ENCODE results near the gene PTPRJ.

The PTPRJ gene

DNA sequence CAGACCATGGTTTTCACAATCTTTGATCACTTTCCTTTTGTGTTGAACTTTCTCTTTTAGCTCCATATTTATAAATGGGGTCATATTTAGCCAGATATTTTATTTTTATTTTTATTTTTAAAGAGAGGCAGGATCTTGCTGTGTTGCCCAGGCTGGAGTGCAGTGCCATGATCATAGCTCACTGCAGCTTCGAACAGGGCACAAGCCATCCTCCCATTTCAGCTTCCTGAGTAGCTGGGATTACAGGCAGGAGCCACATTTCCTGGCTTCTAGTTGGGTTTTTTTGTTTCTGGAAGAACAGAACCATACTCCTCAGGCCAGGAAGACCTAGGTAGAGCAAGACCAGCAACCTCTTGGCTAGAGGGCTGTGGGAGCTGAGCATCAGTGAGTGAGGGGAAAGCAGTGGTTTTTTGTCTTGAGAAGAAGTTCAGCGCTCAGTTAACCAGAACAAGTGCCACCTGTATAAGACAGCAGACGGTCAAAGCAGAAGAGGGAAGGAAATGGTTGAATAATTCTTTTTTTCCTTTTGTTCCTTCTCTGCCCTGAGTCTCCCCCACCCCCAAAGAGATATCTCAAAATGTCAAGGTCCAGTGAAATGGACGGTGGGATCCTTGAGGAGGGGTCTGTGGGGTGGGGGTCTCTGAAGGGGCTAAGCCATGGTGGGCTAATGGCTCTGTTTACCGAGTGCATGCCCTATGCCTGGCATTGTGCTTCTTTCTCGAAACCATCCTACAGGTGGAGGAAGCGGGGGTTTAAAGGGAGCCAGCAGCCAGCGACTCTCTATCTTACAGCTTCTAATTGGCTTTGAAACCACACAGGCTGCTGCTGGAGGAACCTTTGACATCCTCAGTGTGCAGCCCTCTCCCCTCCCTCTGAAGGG, 63.0 kb downstream of the PTPRJ start:
- no peak for DNase-seq

DNA sequence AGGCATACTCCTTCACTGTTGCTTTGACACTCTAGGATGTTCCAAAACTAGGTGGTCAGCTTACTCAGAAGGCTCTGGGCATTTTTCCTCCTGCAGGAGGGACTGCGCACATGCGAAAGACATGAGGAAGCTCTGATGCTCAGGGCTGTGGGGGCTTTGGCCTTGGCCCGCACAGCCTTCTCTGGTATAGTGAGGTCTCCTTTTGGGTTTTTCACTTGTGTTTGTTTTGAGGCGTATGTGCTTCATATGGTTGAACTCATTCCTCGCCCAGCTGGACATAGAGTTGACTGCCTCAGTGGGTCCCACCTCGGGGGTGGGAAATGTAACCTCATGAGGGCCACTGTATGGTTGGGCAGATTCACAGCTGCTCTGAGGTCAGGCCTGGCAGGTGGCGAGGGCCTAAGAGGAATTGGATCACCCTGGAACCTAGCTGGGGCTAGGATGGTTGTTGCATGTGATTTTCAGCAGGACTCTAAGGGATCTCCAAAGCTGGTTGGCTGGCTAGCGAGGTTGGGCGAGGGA, 63.7 kb downstream of the PTPRJ start:
- no peak for DNase-seq

DNA sequence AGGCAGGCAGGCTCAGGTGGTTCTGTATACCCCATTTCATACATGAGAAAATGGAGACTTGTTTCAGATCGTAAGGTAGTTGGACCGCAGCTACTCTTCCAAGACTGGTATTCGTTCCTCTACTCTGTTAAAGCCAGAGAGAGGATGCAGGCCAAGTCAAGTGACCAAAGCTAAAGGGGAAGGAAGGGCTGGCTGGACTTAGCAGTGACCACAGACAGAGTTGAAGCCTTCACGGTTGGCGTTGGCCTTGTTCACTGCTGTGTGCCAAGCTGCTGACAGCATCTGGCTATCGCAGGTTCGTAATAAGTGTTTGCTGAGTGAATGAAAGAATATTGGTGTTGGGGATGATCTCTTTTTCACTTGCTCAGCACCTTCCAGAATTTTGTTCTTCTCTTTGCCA, 64.2 kb downstream of the PTPRJ start:
- DNase-seq: no peak

DNA sequence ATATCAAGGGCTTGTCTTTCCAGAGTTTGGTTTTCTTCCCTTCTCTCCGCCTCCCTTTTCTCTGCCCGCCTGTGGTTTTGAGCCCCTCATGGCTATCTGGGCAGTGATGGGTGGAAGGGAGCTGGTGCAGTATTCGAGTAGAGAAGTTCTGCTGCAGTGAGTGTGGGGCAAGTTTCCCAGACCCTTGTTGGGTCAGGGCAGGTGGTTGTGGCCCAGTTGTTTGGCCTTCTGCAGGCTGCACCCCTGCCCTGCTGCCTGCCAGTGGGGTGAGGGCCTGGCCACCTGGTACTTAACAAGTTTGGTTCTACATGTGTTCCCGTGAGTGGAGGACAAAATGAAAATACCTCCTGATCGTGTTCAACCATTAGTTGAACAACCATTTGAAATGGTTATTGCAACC, 65.2 kb downstream of the PTPRJ start:
- DNase-seq: no peak

DNA sequence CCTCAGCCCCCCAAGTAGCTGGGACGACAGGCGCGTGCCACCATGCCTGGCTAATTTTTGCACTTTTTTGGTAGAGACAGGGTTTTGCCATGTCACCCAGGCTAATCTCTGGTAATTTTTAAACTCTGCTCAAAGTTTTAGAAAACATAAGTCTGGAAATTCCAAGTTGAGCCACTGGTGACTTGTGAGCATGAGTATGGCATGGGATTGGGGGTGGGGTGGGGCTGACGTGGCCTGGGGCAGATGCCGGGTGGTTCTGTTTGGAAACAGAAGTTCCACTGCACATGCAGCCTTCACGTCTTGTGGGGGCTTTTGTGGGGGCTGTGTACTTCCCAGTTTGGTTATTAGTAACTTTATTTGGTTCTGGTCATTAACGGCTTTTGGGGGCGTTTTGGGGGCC, 67.3 kb downstream of the PTPRJ start:
- no peak for DNase-seq

DNA sequence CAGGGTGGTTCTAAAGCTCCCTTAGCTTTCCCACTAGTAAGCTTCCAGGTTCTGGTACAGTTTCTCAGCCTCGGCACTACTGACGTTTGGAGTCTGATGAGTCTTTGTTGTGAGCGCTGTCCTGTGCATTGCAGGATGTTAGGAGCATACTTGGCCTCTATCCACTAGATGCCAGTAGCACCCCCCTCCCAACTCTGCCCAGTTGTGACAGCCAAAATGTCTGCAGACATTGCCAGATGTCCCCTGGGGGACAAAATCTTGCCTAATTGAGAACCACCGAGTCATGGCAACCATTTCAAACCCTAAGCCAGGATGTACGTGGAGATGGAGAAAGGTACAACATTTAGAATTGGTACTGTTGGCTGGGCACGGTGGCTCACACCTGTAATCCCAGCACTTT, 68.7 kb downstream of the PTPRJ start:
- DNase-seq: no peak

DNA sequence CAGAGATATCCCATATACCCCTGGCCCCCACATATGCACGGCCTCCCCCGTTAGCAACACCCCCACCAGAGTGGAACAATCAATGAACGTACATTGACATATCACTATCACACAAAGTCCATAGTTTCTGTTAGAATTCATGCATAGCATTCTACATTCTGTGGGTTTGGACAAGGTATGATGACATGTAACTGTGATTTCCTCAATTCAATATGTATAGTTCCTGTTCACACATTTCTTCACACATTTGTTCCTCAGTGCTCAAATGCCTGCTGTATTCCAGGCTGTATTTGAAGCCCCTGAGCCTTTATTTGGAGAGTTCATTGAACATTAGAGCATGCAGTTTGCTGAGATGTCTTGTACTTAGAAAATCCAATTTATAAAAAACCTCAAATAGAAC, 69.9 kb downstream of the PTPRJ start:
- DNase-seq: no peak

DNA sequence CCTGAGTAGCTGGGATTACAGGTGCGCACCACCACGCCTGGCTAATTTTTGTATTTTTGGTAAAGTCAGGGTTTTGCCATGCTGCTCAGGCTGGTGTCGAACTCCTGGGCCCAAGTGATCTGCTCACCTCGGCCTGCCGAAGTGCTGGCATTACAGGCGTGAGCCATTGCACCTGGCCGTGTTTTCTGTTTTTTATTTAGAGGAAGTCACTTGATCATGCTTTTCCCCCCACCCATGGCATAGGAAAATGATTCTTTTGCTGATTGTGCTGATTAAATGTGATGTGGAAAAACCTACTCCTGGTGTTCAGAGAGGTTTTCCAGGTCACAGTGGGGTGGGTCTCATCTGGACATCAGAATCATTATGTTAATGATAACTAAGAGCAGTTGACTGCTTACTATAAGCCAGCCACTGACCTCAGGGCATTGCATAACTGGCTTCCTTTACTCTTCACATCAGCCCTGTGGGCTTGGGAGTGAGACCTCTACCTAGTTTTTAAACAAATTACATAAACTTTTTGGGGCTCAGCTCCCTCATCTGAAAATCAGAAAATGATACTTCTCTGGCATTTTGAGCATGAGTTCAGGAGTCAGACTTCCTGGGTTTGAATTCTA, 71.0 kb downstream of the PTPRJ start:
- no peak for DNase-seq

DNA sequence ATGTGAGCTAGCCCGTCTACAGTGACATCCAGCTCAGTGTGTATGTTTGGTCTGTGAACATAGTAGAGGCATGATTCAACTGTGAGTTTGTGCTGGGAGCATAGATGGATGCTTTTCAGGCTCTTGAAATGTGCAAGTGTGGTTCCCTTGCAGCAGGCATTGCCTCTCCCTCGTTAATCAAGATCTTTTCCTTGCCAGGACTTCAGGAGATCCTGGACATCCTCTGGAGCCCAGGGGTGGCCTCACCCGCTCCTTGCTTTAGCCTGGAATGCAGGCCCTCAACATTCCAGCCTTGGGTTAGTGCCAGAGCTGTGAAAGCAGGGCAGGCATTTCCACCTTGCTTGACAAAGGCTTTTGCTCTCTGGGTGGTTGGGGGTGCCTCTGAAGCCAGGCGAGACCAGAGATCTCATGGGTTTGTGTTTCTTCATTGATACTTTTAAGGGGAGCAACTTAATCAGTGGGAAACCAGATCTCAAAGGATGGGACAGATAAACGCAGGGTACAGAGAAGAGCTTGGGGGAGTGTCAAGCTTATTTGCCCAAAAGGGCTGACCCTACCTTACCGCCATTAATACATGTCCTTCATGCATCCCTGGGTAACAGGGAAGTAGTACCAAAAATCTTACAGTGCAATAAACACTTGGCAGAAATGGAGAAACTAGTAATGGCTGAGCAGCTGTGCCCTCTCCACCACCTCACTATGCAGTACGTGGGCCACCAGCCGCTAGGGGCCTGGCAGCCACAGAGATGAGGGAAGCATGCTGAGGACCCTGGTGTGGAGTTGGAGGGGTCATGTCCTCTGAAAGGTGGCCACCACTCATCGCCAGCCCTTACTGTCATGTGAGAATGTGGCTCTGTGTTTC, 72.1 kb downstream of the PTPRJ start:
- DNase-seq: no peak

DNA sequence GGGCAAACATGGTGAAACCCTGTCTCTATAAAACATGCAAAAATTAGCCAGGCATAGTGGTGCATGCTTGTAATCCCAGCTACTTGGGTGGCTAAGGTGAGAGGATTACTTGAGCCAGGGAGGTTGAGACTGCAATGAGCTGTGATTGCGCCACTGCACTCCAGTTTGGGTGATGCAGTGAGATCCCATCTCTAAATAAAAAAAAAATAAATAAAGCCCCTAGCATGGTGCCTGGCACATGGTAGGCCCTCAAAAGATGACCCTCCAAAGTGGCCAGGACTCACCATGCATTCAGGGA, 74.6 kb downstream of the PTPRJ start:
- no peak for DNase-seq

DNA sequence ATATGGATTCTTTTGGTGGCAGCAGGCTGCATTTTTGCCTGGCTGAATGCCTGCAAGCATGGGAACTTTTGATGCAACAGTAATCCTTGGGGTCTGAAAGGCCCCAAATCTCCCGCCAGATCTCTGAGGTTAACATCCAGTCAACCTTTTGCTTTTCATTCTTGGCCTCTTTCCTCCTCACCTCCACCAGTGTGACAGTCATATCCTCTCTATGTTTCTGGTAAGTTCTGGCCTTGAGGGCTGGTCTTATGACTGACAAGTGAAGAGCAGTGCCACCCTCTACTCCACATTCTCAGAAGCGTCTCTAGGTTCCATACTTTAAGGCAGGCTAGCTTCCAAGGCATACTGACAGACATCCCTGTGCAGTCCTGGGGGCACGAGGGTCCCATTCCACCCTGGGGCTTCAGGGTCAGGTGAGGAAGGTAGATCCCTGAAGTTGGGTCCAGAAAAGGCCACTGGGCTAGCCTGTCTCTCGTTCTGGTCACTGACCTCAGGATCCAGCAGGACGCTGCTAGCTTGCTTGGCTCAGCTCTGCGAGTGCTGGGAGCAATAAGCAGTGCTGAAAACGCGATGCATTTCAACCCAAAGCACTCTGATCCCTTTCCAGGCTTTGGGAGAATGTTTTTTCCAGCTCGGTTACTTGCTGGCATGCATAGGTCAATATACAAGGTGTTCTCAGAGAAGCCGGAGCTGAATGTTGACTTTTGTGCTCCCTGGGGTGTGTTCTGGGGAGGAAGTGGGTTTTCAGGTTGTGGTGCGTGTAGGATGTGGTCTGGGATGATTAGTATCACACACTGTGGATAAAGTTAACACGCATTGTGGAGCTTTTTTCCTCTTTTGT, 75.2 kb downstream of the PTPRJ start:
- DNase-seq: no peak

DNA sequence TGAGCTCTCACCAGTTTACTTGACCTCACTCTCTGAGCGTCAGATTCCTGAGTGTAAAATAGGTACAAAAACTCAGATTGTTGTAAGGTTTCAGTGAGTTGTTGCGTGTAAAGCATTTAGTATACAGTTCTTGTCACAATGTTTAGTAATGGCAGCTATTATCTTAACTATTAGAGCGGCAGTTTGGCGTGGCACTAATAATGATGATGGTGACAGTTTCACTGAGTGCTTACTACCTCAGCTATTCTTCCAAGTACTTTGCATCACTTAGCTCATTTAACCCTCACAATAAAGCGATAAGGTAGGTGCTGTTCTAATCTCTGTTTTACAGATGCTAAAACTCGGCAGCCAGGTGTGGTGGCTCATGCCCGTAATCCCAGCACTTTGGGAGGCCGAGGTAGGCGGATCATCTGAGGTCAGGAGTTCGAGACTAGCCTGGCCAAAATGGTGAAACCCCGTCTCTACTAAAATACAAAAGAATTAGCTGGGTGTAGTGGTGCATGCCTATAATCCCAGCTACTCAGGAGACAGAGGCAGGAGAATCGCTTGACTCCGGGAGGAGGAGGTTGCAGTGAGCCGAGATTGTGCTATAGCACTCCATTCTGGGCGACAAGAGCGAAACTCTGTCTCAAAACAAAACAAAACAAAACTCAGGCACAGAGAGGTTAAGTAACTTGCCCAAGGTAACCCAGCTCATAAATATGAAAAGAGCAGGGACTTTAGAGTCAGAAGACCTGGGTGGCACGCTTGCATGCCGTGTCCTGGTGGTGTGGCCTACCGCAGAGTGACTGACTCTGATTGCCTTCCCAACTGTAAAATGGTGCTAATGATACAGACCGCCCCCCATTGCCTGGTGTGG, 76.2 kb downstream of the PTPRJ start:
- DNase-seq: no peak

DNA sequence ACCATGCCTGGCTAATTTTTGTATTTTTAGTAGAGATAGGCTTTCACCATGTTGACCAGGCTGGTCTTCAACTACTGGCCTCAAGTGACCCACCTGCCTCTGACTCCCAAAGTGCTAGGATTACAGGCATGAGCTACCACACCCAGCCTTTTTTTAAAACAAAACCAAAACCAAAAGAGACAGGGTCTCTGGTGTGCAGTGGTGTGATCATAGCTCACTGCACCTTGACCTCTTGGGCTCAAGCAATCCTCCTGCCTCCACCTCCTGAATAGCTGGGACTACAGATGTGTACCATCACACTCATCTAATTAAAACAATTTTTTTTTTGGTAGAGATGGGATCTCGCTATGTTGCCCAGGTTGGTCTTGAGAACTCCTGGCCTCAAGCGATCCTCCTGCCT, 77.7 kb downstream of the PTPRJ start:
- DNase-seq: no peak

DNA sequence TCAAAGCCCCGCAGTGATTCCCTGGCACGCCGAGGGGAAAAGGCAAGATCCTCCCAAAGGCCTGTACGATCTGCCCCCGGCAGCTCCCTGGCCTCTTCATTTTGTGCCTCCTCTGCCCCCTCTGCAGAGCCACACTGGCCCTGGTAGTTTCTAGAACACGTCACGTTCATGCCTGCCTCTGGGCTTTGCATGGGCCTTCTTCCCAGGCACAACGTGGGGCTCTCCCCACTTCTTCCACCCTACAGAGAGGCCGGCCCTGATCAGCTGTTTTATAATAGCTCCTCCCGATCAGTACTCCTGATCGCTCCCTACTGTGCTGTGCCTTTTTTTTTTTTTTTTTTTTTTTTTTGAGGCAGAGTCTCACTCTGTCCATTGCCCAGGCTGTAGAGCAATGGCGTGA, 78.4 kb downstream of the PTPRJ start:
- DNase-seq: no peak

DNA sequence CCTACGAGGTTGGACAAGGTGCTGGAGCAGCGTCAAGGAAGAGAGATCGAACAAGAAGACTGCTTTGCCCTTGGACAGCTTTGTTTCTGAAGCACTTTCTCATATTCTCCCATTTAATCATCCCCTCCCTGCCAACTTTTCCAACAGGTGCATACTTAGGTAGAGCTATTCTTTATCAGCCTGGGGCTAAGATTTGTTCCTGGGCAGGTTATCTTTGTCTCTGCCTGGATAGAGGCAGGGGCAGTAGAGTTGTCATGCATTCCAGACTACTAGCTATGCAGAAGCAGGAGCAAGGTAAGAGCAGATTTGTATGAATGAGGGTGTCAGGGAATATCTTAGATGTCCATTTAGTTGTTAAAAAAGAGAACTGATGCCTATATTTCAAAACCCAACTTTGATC, 82.3 kb downstream of the PTPRJ start:
- no peak for DNase-seq

DNA sequence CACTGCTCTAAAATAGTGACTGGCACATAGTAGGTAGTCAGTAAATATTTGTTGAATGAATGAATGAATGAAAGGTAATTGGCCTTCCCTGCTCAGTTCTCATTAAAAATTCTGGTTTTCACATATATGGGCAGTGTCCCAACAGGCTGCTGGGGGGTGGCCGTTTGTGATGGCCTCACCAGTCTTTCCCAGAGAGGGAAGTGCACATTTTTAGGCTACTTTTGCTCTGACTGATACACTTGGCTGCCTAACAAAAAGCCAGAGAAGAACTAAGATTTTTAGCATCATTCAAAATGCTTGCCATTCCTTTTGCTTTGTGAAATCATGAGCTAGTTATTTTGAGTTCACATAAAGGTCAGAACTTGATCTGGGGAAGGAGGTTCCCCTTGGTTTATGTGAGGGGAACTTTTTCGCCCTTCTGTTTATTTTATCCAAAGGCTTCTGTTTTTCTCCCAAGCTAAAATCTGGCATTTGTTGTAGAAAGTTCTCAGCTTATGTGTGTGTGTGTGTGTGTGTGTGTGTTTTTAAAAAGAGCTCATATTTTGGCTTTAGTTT, 83.1 kb downstream of the PTPRJ start:
- DNase-seq: no peak

DNA sequence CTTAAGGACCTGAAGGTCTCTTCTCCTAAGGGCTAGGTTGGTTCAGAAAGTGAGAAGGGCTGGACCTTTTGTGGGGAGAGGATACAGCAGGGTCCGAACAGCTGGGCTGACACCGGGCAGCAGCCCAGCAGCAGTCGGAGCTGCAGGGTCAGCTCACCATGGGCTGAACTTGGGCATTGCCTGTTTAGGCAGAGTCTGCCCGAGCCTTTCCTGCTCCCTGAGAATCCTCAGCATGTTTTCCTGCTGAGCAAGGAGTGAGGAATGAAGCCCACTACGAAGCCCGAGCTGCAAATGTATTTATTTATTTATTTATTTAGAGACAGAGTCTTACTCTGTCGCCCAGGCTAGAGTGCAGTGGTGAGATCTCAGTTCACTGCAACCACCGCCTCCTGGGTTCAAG, 83.9 kb downstream of the PTPRJ start:
- no peak for DNase-seq

DNA sequence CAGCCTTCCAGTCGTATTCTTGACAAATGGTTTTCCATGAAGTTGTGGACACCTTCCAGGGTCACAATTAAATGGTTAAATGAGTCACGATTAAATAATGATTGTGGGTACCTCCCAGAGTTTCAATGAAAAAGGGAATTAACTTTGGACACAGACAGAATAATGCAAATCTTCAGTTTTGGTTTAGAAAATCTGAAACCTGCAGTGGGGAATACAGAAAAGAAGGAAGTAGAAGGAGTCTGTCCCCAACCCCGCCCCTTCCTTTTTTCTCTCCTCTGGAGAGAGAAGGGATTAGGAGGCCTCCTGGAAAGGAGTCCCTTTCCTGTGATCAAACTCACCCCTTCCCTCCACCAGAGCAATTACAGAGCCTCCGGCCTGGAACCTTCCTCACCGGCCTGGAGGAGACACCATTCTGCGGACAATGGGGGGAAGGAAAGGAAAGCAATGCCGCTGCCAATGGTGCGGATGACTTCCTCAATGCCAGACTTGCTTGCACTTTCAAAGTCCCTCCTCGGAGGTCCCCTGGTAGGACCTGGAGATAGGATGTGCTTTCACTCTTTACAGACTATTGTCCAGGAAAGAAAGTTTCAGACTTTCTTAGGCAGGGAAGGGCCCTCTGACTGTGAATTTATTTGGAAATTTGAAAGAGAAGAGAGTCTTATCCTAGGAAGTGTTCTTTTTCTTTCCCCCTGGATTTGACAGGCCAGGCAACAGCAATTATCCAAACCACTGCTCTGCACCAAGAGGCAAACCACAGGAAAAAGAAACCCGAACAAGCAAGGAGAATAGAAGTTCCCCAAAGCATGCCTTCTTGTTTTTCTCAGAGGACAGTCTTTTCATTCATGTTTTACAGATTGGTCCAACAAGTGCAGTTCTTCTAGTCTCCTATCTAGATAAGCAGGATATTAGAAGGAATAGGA, 86.8 kb downstream of the PTPRJ start:
- DNase-seq: no peak

DNA sequence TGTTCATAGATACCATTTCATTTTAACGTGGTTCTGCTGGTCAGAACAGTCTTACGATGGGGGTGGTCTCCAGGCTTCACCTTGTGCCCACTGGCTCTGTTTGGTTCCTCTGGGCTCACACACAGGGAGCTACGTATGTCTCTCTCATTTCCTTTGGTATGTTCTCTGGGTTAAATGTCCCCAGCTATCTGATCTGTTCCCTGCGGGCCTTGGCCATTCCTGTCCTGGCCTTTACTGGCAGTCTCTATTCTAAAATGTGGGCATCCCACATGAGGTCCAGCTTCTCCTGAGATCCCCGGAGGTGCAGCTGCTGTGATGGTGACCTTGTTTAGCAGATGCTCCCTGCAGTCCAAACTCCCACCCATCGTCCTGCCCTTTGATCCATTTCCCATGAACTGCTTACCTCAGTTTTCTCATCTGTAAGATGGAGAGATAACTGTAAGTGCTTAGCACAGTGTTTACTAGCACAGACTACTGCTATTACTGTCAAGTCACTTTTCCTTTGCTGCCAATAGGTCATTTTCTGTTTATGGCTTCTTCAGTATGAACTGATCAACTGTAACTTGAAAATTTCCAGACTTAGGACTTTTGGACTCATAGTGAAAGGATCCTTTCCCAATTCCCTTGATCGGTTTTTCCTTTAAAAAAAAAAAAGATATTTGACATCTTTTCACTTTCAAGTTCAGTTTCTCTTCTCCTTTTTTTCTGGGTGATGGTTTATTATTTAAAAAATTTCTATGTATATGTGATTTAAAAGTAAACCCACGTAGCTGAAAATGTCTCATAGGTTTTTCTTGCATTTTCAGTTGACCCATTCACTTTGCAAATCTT, 92.9 kb downstream of the PTPRJ start:
- no peak for DNase-seq
